Ovary (tissue), 9 donors: ENCODE measurements around the gene SLC9A9. TPM values are rescaled to one million over a fixed set of nuclear protein-coding genes. Genes with fewer than 3 reads are reported as not detected.

Experiments
- DNase-seq, 5 donors: peaks; one replicate each; pipeline ENCODE4 v3.0.0-alpha.2; 2019 to 2020
- H3K27ac ChIP-seq, 2 donors: fragments of 200-600 bp; one replicate each; pipeline versions ENCODE4 v1.5.1 to v1.8.0; 2019 to 2022
- H3K27me3 ChIP-seq: fragments of 200-600 bp; one replicate; pipeline ENCODE4 v1.8.0; 2022
- H3K36me3 ChIP-seq: fragments of 200-600 bp; sonication (generic); one replicate; pipeline ENCODE4 v1.5.1; 2019
- H3K4me1 ChIP-seq: one replicate; pipeline ENCODE4 v1.8.1; 2013; ENCODE audit warnings: mild to moderate bottlenecking, moderate library complexity; ENCODE audit not compliant: insufficient read depth
- H3K4me3 ChIP-seq: fragments of 200-600 bp; sonication (generic); one replicate; pipeline ENCODE4 v1.5.1; 2017
- H3K9me3 ChIP-seq, 2 donors: fragments of 200-600 bp in 1 of 2; sonication (generic) in 1 of 2; one replicate each; pipeline versions ENCODE4 v1.5.1 to v1.8.1; 2013 to 2019; ENCODE audit warnings: mild to moderate bottlenecking in 1 of 2, moderate library complexity in 1 of 2
- CTCF ChIP-seq, 3 donors: fragments of 450-650 bp in 2 of 3; fragments of 200-600 bp in 1 of 3; IDR thresholded peaks; one replicate each; pipeline versions ENCODE4 v1.5.1 to v1.8.0; 2016 to 2022; ENCODE audit warnings: antibody characterized with exemption in 3 of 3, mild to moderate bottlenecking in 1 of 3
- EP300 ChIP-seq: sonication (generic); formaldehyde crosslinking; IDR thresholded peaks from one replicate; pipeline ENCODE4 v1.6.1; 2017; ENCODE audit warnings: antibody characterized with exemption
- POLR2A ChIP-seq: fragments of 450-650 bp; IDR thresholded peaks from one replicate; pipeline ENCODE4 v1.6.1; 2017; ENCODE audit warnings: antibody characterized with exemption, mild to moderate bottlenecking, moderate library complexity
- WGBS, 3 donors: extraction: QIAGEN DNeasy Blood & Tissue Kit in 1 of 3; methylation state at CpG; one replicate each; pipeline versions ENCODE4 v1.1.5 to v1.1.7; 2013 to 2017; 5-methylcytosine and 5-hydroxymethylcytosine counted together
- intact Hi-C, 4 donors: fragments of 100-400 bp; cut with DNase I; formaldehyde crosslinking; loops; one replicate each; pipeline versions ENCODE4 v1.11.0 to v1.15.1; 2022 to 2023
- polyA plus RNA-seq, 2 donors: library from polyadenylated mRNA; stranded (reverse); fragments of 200-250 nt in 1 of 2; fragments of 350-450 nt in 1 of 2; fragmentation: Illumina TruSeq in 1 of 2; extraction: RNeasy Lipid Tissue Mini Kit (QIAGEN cat#74804) in 1 of 2; gene quantifications; one replicate each; pipeline ENCODE4 v1.2.3, GENCODE V29; 2013 to 2014
- total RNA-seq, 7 donors: library from RNA; depleted of rRNA in 2 of 7; stranded (reverse); fragments of >200 nt in 2 of 7; fragmentation: NEBNext Ultra II Directional in 3 of 7; extraction: Animal tissue kit (Norgen Biotek cat#: 25700) in 3 of 7; gene quantifications; one replicate each; pipeline versions ENCODE4 v1.1.0 to v1.2.4, GENCODE V29; 2016 to 2023
- donor health status: DM: no; HTN: no; CAD: no; lungs with moderate emphysema.
- donor health status: DM: no; HTN: no; CAD: no.
- donor health status: Bipolar disorder and iron deficiency.
- donor health status: DM: yes; HTN: yes; CAD: no.
- donor health status: DM: no; HTN: no; CAD: no.
- donor health status: DM: yes; HTN: yes; CAD: no.

The SLC9A9 gene
- total and polyA plus RNA-seq, 9 donors: 7.0 to 22.7 (median 13.5) TPM

GRCh38 chr3:143538061-143538460 lies 310.2 kb downstream of the SLC9A9 start:
- no peak overlapping the region for H3K4me3 ChIP-seq
- H3K9me3 ChIP-seq: no peaks in the 10 kb centered on the region
- no peak for DNase-seq
- no peak overlapping the region for H3K27ac ChIP-seq
- no peaks in the 10 kb centered on the region for H3K36me3 ChIP-seq
- 53 to 68% (median 54%) methylated on average over 1 of the region's 1 CpG for WGBS, 3 donors
- no peaks in the 10 kb centered on the region for H3K27me3 ChIP-seq
- intact Hi-C loops: no loop called here
- peaks cover 5% of the 10 kb centered on the region for H3K4me1 ChIP-seq
- TF ChIP-seq CTCF (IDR thresholded peaks at IDR 0.05) (no peak), POLR2A (no peak), EP300 (no peak)

GRCh38 chr3:143536817-143537535 lies 311.3 kb downstream of the SLC9A9 start:
- intact Hi-C loops: no loop called here
- Histone ChIP-seq H3K27ac (no peak overlapping the region), H3K9me3 (no peaks in the 10 kb centered on the region), H3K27me3 (no peaks in the 10 kb centered on the region), H3K36me3 (no peaks in the 10 kb centered on the region), H3K4me1 (peaks cover 5% of the 10 kb centered on the region), H3K4me3 (no peak overlapping the region)
- no peak for TF ChIP-seq CTCF (IDR thresholded peaks at IDR 0.05)
- no peak for TF ChIP-seq EP300
- TF ChIP-seq POLR2A: no peak
- 7 to 14% (median 9%) methylated on average over 3 of the region's 3 CpGs for WGBS, 3 donors
- DNase-seq: peak in 3 of 5 donors; percentile 19 to 56 (median 35)

DNA sequence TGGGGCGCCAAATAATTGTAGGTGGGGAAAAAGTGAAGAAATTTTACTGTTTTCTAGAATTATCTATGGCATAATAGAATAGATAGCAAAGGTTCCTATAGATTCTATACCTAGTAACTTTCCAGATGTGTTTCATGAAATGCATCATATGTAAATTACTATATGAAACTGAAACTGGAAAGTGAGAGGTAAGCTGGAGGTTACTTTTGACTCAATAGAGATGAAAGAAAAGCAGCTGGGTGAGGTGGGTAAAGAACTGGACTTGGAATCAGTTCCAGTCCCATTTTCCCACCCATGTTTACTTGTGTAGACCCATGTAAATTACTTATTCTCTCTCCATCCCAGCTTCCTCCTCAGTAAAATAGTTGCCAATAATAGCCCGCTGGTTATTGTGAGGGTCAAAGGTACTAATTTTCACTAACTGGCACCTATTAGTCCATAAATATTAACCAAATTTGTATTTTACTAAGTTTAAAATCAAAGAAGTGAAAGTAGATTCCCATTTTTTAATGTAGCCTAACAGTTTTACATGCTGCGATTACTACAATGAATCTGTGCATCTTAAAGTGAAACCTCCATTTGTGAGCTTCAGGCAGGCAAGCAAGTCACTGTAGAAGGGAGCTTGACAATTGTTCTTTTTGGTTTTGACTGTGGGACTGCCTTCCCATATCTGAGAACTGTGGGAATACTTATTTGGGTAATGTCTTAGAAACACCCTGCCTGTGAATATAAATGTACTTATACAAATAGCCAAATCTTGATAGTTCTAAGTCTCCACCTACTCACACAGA lies 312.1 kb downstream of the SLC9A9 start:
- intact Hi-C loops: no loop called here
- TF ChIP-seq EP300 (no peak), POLR2A (no peak), CTCF (IDR thresholded peaks at IDR 0.05) (no peak)
- H3K4me3 ChIP-seq: no peak overlapping the region
- no peaks in the 10 kb centered on the region for H3K27me3 ChIP-seq
- H3K4me1 ChIP-seq: peaks cover 5% of the 10 kb centered on the region
- no peak overlapping the region for H3K27ac ChIP-seq
- 63 to 66% (median 65%) methylated on average over 3 of the region's 3 CpGs for WGBS, 3 donors
- DNase-seq: no peak
- H3K36me3 ChIP-seq: no peaks in the 10 kb centered on the region
- no peaks in the 10 kb centered on the region for H3K9me3 ChIP-seq

- intact Hi-C loops: loop anchor here in 1 of 4 donors (2.0 kb wide), 1 partner anchor 63 kb away; no protein-coding TSS in a partner anchor
Measured at GRCh38 chr3:143533391-143533790, 314.9 kb downstream of the SLC9A9 start.

More at GRCh38 chr3:143533391-143533790, 314.9 kb downstream of the SLC9A9 start:
- H3K27ac ChIP-seq: no peak overlapping the region
- H3K9me3 ChIP-seq: no peaks in the 10 kb centered on the region
- DNase-seq: no peak
- H3K36me3 ChIP-seq: no peaks in the 10 kb centered on the region
- H3K27me3 ChIP-seq: no peaks in the 10 kb centered on the region
- H3K4me1 ChIP-seq: peaks cover 7% of the 10 kb centered on the region
- no peak for TF ChIP-seq EP300
- TF ChIP-seq CTCF (IDR thresholded peaks at IDR 0.05): no peak
- no peak for TF ChIP-seq POLR2A
- no peak overlapping the region for H3K4me3 ChIP-seq
